Neuron (in vitro differentiated cells): ENCODE results near the gene EEFSEC.

Experiments
- H2AFZ ChIP-seq: one replicate; pipeline ENCODE4 v1.6.1; 2013; ENCODE audit warnings: low read depth, mild to moderate bottlenecking, inconsistent platforms, low read length, moderate library complexity
- H3K27me3 ChIP-seq: one replicate; pipeline ENCODE4 v1.6.1; 2013; ENCODE audit warnings: low read length; ENCODE audit not compliant: insufficient read depth
- H3K36me3 ChIP-seq: one replicate; pipeline ENCODE4 v1.6.1; 2013; ENCODE audit warnings: low read length; ENCODE audit not compliant: insufficient read depth
- H3K4me1 ChIP-seq: one replicate; pipeline ENCODE4 v1.6.1; 2013; ENCODE audit warnings: low read length; ENCODE audit not compliant: insufficient read depth
- H3K4me3 ChIP-seq: 2 replicates; pipeline ENCODE4 v1.5.1; 2013; ENCODE audit warnings: mild to moderate bottlenecking, low read length, moderate library complexity
- H3K9me3 ChIP-seq: one replicate; pipeline ENCODE4 v1.6.1; 2013; ENCODE audit warnings: low read length

Gene EEFSEC

DNA sequence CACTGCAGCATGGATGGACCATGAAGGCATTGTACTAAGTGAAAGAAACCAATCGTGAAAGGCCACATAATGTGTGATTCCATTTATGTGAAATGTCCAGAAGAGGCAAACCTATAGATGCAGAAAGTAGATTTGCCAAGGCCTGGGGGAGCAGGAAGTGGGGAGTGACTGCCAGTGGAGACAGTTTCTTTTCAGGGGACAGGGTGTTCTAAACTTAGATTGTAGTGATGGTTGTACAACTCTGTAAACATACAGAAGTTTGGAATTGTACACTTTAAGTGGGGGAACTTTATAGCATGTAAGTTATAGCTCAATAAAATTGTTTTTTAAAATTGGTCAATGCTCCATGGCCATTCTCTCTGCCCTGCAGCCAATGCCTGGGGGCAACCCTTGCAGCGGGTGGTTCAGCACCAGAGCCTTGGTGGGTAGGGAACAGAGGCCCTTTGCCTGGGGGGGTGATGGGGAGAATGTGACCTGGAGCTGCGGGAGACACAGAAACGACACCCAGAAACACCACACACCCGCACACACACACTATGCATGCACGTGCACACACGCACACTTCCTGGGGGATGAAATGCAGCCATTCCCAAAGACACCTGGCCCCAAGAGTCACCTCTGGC is 270.4 kb downstream of the EEFSEC start:
- Histone ChIP-seq H3K27me3 (peaks cover 37% of the 10 kb centered on the region), H3K9me3 (peaks cover 6% of the 10 kb centered on the region), H3K4me3 (no peak overlapping the region)

GRCh38 chr3:128424508-128425069 is 271.3 kb downstream of the EEFSEC start:
- Histone ChIP-seq H3K4me3 (no peak overlapping the region), H2AFZ (no peak overlapping the region), H3K36me3 (no peaks in the 10 kb centered on the region), H3K27me3 (peaks cover 45% of the 10 kb centered on the region), H3K9me3 (no peaks in the 10 kb centered on the region), H3K4me1 (peaks cover 15% of the 10 kb centered on the region)

More for the DNA sequence above, 270.4 kb downstream of the EEFSEC start:
- peaks cover 15% of the 10 kb centered on the region for H3K4me1 ChIP-seq
- no peaks in the 10 kb centered on the region for H3K36me3 ChIP-seq
- H2AFZ ChIP-seq = no peak overlapping the region

DNA sequence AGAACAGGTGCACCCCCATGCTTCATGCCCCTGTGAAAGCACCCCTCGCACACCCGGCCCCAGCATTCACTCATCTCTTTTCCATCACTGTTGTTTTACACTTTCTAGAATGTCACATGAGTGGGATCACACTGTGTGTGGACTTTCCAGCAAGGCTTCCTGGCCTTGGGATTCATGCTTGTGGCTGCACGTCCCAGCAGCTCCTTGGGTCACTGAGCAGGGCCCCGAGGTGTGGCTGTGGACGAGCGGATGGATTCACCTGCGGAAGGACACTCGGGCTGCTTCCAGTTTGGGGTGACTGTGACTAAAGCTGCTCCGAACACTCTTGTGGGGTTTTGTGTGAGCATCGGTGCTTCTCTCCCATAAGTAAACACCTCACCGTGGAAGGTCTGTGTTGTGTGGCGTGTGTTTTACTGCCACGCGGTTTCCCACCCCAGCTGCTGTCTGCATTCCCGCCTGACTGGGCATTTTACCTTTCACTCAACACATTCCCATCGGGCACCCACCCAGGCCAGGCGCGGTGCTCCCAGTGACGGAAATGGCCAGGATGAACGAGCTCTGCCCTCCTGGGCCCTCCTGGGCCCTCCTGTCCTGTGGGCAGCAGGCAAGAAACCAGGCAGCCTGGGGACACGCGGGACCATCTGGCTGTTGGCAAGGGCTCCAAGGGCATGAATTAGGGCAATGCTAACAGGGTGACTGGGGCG is 272.0 kb downstream of the EEFSEC start:
- Histone ChIP-seq H3K36me3 (no peaks in the 10 kb centered on the region), H3K27me3 (peaks cover 52% of the 10 kb centered on the region), H3K9me3 (no peaks in the 10 kb centered on the region), H3K4me1 (peaks cover 15% of the 10 kb centered on the region), H3K4me3 (no peak overlapping the region), H2AFZ (no peak overlapping the region)

DNA sequence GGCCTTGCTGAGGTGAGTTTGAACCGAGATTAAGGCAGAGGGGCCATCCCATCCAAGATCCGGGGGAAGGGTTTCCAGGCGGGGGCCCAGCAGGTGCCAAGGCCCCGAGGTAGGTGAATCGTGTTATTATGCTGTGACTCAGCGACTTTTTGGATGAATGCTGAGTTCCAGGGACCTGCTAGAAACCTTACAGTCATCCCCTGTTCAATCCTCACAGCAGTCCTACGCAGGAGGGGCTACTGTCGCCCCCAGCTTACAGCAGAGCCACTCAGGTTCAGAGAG is 272.5 kb downstream of the EEFSEC start:
- Histone ChIP-seq H3K4me1 (peaks cover 17% of the 10 kb centered on the region), H3K27me3 (peaks cover 57% of the 10 kb centered on the region), H3K9me3 (no peaks in the 10 kb centered on the region), H3K36me3 (no peaks in the 10 kb centered on the region), H2AFZ (no peak overlapping the region), H3K4me3 (no peak overlapping the region)

DNA sequence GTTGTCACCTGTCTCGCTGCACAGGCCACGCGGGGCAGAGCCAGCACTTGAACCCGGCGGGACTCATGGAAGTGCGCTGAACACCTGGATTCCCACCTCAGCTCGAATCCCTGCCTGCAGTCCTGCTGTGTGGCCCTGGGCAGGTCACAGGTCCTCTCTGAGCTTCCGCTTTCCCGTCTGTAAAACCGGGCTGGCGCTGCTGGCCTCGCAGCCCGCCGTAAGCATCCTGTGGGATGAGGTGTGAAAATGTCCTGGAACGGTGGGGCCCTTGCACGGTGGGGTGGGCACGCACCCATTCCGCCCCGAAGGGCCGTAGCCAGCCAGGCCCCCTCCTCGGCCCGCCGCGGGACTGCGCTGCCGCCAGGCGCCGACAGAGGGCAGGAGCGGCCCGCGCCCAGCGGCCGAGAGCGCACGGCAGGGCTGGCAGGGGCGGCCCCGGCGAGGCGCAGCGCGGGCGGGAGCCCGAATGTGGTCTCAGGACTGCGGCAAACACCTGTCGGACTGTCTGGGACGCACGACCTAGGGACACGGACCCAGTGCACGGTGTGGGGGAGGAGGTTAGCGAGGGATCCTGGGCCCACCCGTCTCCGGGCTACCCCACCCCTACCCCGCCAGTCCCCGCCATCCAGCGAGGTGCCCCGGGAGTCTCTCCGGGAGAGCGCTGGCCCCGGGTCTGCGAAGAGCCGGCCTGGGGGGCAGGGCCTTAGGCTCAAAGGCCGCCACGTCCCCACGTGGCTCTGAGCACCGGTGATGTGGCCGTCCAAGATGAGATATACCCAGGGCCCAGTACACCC is 273.0 kb downstream of the EEFSEC start:
- peaks cover 63% of the 10 kb centered on the region for H3K27me3 ChIP-seq

DNA sequence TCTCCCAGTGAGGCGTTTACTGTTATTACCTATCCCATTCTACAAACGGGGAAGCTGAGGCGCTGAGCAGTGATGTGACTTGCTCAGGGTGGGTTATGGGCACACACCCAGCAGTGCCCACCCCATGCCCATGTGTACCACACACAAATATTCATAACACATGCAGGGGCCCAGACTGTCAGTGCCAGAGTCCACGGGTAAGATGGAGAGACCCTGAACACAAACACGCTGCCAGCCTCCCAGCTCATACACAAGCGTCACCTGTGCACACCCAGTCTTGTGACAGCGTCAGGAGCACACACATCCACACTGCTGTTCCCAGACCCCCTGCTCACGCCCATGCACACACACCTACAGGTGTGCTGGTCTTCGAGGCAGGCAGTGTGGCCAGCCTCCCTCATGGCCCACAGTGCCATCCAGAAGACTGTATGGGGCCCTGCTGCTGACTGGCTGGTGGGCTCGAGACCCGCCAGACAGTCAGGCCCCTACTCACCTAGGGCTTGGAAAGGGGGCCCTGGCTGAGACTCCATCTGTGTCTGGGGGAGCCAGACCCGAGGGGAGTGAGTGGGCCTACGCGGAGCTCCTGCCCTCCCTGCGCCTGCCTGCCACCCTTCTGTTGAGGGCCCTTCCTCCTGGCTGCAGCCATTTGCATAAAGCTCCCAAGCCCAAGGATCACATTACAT is 274.0 kb downstream of the EEFSEC start:
- Histone ChIP-seq H3K27me3 (peaks cover 73% of the 10 kb centered on the region), H3K4me1 (peaks cover 18% of the 10 kb centered on the region), H3K4me3 (no peak overlapping the region), H3K9me3 (no peaks in the 10 kb centered on the region), H3K36me3 (no peaks in the 10 kb centered on the region), H2AFZ (no peak overlapping the region)

More for the DNA sequence above, 273.0 kb downstream of the EEFSEC start:
- H2AFZ ChIP-seq = no peak overlapping the region
- no peaks in the 10 kb centered on the region for H3K36me3 ChIP-seq
- H3K4me1 ChIP-seq = peaks cover 17% of the 10 kb centered on the region
- H3K4me3 ChIP-seq = no peak overlapping the region
- no peaks in the 10 kb centered on the region for H3K9me3 ChIP-seq

- H3K27me3 ChIP-seq = peaks cover 78% of the 10 kb centered on the region
- peaks cover 23% of the 10 kb centered on the region for H3K4me1 ChIP-seq
- H3K4me3 ChIP-seq = no peak overlapping the region
- H3K36me3 ChIP-seq = no peaks in the 10 kb centered on the region
- H2AFZ ChIP-seq = no peak overlapping the region
- no peaks in the 10 kb centered on the region for H3K9me3 ChIP-seq
Observed at GRCh38 chr3:128427872-128428822, 274.9 kb downstream of the EEFSEC start.

GRCh38 chr3:128429275-128429674 is 276.0 kb downstream of the EEFSEC start:
- Histone ChIP-seq H2AFZ (no peak overlapping the region), H3K4me1 (peaks cover 26% of the 10 kb centered on the region), H3K36me3 (no peaks in the 10 kb centered on the region), H3K4me3 (no peak overlapping the region), H3K9me3 (no peaks in the 10 kb centered on the region), H3K27me3 (peaks cover 83% of the 10 kb centered on the region)

DNA sequence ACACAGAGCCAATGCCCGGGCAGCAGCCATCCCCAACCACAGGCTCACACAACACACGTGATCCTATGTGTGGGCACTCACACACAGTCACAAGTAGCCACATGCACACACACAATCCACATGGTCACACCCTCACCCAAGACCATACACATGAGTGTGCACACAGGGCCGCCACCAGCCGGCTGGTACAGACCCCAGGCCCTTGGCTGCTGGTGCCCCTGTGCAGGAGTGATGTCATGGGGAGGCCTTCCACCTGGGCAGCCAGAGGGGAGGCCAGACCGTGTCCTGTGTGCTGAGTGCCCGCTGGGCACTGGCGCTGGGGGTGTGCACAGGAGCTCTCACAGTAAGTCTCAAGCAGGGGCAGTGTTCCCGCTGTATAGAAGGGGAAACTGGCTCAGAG is 276.5 kb downstream of the EEFSEC start:
- peaks cover 84% of the 10 kb centered on the region for H3K27me3 ChIP-seq
- no peaks in the 10 kb centered on the region for H3K36me3 ChIP-seq
- no peak overlapping the region for H2AFZ ChIP-seq
- H3K9me3 ChIP-seq = no peaks in the 10 kb centered on the region
- H3K4me3 ChIP-seq = no peak overlapping the region
- peaks cover 26% of the 10 kb centered on the region for H3K4me1 ChIP-seq

DNA sequence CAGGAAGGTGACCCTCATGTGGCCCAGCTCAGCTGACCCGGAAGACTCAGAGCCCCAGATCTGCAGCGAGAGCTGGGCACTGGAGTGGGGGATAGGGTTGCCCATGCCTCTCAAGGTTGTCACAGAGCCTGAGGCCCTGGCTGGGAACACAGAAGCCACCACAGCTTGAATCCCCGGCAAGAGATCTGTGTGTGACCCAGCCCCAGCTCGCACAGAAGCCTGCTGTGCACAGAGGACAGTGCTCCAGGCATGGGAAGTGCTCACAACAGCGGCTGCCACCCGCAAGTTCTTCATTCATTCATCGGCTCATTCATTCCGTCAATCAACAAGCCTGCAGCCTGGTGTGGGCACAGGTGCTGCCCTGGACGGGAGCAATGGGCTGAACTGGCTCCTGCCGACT is 277.0 kb downstream of the EEFSEC start:
- Histone ChIP-seq H2AFZ (no peak overlapping the region), H3K4me3 (no peak overlapping the region), H3K36me3 (no peaks in the 10 kb centered on the region), H3K4me1 (peaks cover 26% of the 10 kb centered on the region), H3K9me3 (no peaks in the 10 kb centered on the region), H3K27me3 (peaks cover 85% of the 10 kb centered on the region)

DNA sequence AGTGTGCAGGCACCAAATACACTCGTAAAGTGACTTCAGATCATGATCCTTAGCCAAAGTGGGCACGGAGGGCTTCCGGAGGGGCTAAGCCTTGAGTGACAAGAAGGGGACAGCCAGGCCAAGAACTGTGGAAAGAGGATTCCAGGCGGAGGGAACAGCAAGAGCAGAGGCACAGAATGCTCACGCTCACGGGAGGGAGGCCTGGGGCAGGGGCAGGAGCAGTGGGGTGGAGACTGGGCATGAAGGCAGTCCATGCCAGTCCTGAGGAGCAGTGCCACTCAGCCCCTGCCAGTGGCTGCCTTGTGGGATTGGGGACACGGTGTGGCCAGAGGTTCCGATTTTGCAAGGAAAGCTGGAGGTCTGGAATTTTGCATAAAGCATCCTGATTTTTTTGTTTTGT is 277.4 kb downstream of the EEFSEC start:
- Histone ChIP-seq H3K9me3 (no peaks in the 10 kb centered on the region), H2AFZ (no peak overlapping the region), H3K4me3 (no peak overlapping the region), H3K4me1 (peaks cover 26% of the 10 kb centered on the region), H3K36me3 (no peaks in the 10 kb centered on the region), H3K27me3 (peaks cover 82% of the 10 kb centered on the region)

DNA sequence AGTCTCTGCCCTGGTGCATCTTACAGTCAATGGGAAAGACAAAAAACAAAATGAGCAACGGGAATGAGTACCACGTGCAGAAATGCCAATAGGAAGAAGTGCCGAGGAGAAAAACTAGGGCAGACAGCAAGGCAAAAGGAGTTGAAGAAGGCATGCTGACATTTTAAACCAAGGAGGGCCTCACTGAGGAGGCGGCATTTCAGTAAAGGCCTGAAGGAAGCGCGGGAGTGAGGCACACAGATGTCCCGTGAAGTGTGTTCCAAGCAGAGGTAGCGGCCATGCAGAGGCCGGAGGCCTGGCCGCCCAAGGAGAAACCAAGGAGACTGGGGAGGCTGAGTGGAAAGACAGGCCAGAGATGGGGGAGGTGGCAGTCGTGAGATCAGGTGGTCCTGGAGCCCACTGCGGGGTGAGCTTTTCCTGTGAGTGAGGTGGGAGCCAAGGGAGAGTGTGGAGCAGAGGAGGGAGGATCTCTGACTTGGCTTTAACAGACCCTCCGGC is 278.6 kb downstream of the EEFSEC start:
- Histone ChIP-seq H3K4me3 (no peak overlapping the region), H3K36me3 (no peaks in the 10 kb centered on the region), H3K9me3 (no peaks in the 10 kb centered on the region), H3K27me3 (peaks cover 81% of the 10 kb centered on the region), H3K4me1 (peaks cover 26% of the 10 kb centered on the region), H2AFZ (no peak overlapping the region)
